Activated naive CD8-positive, alpha-beta T cell treated with anti-CD3 and anti-CD28 coated beads, Interleukin-2, amount 50 U/mL, for 16 hours (primary cell): ENCODE results near the gene INHA.
A peak's percentile ranks its signal among the peaks of the same experiment; 100 is the strongest.

Source experiments
- DNase-seq: peaks from one replicate; pipeline ENCODE4 v3.0.0-alpha.2; 2020; ENCODE audit warnings: low read depth, low spot score

Gene INHA

DNA sequence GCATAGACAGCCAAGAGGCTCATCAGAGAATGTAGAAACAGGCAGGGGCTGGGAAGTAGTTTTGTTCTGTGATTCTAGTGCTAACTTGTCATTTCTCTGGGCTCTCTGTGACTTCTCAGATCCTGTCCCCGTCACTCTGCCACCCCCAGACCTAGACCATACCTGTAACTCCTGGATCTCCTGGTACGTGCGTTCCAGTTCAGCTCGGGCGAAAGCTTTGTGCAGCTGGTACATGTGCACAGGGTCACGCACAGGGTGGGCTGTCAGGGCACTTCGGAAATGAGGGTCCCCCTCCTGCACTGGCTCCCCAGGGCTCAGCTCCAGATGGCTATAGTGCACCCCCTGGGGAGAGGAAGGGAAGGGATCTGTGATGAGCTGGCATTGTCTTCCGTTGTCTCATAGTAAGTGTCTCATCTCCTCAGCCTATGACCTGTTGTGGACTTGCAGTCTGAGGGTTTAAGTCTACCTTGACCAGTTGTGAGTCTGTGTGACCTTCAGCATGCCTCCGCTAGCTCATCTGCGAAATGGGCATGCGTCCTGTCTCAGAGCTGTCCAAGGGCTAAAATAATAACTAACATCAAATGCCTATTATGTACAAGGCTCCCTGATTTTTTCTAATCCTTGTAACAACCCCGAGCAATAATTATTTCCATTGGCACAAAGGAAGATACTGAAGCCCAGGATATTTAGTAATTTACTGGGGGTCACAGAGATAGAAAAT, 31.2 kb upstream of the INHA start:
- no peak for DNase-seq

DNA sequence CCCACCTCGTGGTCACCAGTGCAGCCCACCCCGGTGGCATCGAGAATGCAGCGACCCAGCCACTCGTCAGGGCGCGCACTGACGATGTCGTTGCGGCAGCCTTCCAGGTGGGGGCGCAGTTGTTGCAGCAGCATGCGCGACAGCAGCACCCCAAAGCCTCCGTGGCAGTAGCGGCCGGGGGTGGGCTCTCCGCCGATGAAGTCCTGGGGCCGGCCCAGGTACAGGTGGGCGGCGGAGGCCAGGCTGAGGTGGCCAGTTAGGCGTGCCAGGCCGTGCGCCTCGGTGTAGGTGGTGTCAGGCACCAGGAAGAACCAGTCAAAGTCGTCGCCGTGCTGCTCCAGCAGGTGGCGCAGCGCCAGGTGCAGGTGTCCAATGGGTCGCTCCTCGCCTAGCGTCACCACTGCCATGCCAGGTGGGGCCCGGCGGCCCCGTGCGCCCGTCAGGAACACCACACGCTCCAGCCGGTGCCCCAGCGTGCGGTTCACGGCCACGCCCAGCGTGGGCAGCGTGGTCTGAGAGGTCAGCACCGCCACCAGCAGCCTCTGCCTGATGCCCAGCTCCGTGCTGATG, 30.4 kb upstream of the INHA start:
- peak; percentile 63 for DNase-seq

DNA sequence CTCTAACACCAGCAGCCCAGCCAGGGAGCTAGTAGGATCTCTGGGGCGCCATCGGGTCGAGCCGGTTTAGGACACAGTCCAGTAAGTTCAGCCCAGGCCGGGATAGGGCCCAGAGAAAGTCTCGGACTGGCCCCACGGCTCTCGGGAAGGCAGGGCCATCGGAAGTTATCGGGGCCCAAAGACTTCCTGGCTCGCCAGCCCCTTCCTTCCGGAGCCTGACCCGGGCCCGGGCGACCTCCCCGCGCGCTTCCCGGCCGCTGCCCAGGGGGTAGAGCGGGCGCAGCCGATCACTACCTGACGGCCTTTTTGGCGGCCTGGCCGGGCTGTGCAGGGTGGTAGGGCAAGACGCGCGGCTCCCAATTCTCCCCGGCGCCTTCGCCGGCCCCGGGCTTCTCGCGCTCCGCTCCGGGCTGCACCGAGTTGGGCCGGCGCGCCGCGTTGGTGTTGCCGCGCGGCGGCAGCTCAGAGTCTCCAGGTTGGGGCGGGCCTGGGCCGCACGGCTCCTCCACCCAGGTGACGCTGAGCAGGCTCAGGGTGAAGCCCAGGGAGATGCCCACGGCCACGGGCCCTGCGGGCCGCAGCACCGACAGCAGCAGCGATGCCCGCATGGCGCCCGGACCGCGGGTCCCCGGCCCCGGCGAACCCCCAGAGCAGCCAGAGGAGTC, 29.0 kb upstream of the INHA start:
- DNase-seq: no peak

DNA sequence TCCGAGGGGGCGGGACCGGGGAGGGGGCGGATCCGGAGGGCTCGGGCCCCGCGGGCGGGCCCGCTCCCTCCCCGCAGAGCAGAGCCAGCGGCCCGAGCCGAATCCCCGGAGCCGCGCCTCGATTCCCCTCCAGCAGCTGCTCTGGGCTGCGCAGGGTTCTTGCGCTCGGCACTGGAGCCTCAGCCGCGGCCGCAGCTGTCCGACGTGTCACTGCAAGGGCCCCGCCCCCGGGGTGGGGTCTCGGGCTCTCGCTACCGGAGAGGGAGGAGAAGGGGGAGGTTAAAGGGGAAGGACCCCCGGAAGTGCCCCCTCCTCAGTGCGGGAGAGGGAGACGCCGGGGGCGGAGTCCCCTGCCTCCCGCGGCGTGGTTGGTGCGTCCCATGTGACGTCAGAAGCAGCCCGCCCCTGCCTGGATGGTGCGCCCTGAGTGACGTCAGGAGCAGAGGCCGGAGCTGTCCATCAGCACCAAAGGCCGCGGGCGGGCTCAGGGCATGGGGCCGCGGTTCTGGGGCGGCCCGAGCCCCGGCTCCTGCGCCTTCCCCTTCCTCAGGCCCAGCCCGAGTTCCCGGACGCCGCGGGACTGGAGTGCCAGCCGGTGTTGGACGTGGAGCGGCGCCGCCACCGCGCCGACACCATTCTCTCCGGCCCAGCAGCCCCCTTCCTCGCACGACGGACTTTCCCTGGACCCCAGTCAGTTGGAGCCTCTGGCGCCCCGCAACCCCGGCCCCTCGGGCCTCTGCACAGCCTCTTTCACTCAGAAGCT, 28.3 kb upstream of the INHA start, which contains the start of the genes CHPF and TMEM198:
Gene CHPF (minus strand): TSS at position 214 of the 763 bp plus-strand sequence. CDS start 271 bp downstream, outside the sequence.
Gene TMEM198 (plus strand): TSS at position 433 of the 763 bp plus-strand sequence. CDS start 700 bp downstream, outside the sequence.
- DNase-seq: peak; percentile 88

DNA sequence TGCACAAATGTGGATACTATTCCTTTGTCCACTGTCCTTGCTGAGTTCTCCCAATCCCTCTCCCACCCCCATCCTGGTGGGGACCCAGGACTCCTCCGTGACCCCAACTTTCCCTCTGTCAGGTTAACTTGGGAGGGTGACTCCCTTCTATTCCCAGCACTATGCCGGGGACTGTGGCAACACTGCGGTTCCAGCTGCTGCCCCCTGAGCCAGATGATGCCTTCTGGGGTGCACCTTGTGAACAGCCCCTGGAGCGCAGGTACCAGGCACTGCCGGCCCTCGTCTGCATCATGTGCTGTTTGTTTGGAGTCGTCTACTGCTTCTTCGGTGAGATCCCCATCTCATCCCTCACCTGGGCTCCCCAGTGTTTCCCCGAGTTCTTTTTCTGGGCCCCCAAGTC, 27.5 kb upstream of the INHA start:
- DNase-seq: no peak

DNA sequence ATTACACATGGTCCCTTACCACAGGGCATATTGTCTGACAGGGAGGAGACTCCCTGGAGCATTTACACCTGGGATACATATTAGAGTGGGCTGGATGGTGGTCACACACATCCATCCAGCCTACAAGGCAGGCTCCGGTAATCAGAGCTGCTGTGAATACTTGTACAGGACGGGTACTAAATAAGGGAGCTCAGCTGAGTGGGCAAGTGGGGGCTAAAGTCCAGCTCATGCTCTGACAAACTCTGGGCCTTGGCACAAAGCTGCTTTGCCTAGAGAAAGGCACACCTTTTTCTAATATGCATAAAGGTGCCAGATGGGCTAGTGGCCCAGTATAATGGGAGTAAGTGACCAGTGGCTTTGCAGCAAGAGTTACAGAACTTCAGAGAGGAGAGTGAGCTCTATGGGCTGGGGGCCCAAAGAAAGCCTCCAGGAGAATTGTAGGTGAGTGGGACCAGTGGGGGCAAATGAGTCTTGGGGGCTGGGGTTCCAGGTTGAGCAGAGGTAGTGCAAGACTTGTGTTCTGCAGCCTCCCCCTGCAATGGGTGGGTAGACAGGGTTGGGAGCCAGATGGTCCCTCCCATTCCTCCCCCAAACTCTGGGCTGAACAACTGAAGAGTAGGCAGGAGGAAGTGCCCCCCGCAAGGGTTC, 26.7 kb upstream of the INHA start:
- DNase-seq: no peak

DNA sequence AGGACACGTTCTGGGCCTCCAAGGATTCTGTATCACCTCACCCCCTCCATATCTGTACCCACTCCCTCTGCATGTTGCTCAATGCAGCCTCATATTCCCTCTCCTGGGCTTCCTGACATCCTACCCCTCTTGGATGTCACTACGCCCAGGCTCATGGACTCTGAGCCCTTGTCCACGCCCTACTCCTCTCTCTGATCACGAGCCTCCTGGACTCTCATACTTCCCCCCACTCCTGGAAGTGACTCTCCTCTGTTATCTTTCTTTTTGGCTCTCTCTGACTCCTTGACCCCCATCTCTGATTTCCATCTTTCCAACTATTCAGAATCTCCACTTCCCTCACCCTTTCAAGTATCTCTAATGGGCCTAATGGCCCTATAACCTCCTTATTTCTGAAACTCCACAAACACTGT, 26.2 kb upstream of the INHA start:
- no peak for DNase-seq

DNA sequence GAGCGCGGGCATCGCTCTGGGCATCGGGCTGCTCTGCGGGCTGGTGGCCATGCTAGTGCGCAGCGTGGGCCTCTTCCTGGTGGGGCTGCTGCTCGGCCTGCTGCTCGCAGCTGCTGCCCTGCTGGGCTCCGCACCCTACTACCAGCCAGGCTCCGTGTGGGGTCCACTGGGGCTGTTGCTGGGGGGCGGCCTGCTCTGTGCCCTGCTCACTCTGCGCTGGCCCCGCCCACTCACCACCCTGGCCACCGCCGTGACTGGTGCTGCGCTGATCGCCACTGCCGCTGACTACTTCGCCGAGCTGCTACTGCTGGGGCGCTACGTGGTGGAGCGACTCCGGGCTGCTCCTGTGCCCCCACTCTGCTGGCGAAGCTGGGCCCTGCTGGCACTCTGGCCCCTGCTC, 24.5 kb upstream of the INHA start:
- no peak for DNase-seq

DNA sequence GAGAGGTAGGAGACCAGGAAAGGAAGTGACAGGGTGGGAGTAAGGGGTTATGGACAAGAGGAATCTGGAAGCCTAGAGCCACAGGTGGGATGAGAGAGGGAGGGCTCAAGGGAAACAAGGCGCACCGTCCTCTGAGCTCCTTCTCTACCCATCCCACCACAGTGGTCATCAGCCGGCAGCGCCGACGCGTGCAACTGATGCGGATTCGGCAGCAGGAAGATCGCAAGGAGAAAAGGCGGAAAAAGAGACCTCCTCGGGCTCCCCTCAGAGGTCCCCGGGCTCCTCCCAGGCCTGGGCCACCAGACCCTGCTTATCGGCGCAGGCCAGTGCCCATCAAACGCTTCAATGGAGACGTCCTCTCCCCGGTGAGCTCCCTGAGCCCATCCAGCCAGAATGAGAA, 23.1 kb upstream of the INHA start:
- no peak for DNase-seq

DNA sequence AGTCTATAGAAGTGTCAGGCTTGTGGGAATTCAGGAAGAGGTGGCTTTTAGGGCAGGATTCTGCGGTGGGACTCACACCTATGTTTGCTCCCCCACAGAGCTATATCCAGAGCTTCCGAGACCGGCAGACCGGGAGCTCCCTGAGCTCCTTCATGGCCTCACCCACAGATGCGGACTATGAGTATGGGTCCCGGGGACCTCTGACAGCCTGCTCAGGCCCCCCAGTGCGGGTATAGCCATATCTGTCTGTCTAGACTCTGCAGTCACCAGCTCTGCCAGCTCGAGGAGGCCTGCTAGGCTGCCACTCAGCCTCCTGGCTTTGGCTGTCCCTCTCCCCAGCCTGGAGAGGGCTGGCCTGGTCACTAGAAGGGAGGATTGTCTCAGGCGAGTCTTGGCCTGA, 22.5 kb upstream of the INHA start:
- no peak for DNase-seq

DNA sequence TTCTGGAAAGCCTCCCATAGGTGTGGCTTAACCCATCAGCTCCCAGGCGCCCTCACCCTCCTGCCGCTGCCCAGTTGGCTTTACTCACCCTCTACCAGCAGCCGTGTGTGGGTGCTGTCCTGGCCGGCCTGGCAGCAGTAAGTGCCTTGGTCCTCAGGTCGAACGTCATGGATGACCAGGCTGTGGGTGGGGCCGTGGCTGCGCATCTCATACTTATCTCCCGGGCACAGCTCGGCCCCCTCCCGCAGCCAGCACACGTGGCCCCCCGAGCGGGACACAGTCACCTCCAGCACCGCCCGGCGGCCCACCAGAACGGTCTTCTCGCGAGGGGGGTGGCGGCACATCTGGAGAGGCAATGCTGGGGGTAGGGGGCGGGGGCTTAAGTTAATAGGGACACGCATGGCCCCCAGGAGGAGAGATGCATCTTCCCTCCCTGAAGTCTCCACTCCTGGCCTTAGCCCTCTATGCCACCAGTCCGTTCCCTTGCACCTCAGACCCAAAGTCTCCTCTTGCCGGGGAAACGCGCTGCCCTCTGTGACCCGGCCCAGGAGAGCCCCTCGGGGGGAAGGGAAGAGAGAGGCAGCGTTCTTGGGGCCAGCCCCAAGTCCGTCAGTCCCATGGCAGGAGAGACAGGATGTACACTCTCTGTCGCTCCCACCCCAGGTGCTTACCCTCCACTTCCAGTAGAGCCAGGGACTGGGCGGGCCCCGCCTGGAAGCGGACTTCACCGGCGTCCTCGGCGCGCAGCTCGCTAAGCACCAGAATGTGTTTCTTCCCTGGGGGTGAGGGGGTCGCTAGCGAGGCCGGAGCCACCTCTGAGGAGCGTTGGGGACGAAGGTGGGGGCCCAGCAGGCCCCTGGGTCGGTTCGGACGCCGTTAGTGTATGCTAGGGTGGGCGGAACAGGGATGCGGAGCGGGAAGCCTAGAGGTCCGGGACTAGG, 20.4 kb upstream of the INHA start:
- no peak for DNase-seq

DNA sequence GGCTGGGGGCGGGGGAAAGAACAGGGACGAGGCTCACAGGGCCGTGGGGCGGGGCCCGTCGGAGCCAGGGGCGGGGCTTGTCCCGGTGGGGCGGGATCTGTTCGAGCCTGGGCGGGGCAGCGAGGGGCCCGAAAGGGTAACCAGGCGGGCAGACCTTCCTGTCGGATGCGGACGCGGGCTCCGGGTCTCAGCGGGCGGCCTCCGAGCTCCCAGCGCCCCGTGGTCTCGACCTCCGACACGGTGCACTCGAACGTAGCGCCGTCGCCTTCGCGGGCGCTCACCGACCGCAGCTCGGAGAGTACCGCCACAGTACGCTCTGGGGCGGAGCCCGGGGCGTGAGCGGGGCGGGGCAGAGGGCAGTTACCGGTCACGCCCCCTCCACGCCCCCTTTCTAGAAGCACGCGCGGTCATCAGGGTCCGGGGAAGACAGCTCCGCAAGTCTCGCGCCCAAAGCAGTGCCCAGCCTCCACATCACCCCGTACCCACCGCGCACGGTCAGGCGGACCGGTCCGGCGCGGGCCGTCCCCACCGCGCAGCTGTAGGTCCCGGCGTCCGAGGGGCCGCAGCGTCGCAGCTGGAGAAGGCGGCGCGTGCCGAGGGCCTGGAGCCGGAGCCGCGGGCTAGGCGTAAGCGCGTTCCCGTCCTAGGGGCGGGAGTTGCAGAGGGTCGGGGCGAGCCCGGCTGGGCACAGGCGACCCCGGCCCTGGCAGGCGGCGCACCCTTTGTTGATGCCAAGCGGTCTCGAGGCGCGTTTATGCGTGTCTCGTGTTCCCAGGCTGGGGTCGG, 19.5 kb upstream of the INHA start:
- peak; percentile 51 for DNase-seq

DNA sequence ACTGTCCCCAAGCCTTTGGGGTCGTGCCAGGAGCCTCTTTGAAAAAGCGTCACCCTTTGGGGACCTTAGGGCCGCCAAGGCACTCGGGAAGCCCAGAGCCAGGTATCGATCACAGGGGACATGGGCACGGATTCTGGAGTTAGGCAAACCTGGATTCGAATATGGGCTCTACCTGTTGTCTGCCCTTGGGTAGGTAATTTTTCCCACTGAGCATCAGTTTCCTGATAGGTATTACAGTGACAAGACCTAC, 19.0 kb upstream of the INHA start:
- no peak for DNase-seq

DNA sequence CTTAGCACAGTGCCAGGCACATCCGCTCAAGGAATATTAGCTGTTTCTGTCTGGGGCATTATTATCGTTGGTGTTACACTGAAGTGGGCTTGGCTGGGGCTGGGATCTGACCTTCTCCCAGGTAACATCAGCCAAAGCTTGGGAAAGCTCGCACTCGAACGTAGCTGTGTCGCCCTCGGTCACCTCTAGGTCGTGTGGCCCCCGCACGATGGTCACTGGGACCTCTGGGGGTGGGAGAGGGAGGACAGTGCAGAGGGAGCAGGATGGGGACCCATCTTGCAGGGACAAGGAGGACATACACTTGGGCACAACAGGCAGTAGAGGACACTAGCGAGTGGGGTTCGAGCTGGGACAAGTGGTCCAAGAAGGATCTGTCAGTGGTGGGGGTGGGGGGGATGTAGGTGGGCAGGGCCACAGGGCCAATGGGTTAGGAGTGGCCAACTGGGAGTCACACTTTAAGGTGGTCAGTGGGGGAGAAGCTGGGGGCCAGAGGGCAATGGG, 18.6 kb upstream of the INHA start:
- no peak for DNase-seq

DNA sequence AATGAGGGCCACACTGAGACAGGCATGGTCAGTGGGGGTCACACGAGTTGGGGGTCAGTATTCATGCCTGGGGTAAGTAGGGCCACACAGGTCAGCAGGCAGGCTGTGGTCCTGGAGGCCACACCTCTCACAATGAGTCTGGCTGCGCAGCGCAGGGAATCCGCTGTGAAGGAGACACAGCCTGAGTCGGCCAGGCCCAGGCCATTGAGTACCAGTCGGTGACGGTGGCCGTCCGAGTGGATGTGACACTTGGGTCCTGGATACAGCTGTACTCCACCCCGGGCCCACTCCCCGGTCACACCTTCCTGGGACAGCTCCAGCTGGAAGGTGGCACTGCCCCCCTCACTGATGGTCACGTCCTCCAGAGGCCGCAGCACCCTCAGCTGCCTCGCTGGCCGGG, 17.8 kb upstream of the INHA start:
- DNase-seq: no peak

DNA sequence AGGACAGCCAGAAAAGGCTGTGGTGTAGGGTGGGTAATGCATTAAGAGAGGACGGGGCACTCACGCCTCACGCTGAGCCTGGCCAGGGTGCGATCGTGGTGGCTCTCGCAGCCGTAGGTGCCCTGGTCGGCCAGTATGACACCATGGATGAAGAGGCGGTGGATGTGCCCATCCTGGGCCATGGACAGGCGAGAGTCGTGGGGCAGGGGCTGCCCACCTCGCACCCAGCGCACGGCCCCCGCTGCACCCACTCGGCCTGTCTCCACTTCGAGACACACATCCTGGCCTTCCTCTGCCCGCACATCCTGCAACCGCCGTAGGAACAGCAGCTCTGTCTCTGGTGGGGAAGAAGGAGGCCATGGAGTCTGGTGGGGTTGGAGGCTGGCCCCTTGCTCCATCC, 16.2 kb upstream of the INHA start:
- no peak for DNase-seq

DNA sequence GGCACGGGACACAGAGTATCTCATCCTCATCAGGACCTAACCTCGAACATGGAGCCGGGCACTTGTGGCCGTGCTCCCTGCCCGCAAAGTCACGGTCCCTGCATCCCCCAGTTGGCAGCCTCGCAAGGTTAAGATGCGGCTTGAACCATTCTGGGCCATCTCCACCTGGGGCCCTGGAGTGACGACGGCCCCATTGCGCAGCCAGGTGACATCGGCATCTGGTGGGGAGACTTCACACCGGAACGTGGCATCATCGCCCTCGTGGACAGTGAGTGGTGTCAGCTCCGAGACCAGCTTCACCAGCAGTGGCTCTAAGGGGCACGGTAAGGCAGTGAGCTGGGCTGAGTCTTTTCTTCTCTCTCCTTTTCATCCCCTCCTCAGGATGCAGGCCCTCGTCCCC, 15.7 kb upstream of the INHA start:
- no peak for DNase-seq

DNA sequence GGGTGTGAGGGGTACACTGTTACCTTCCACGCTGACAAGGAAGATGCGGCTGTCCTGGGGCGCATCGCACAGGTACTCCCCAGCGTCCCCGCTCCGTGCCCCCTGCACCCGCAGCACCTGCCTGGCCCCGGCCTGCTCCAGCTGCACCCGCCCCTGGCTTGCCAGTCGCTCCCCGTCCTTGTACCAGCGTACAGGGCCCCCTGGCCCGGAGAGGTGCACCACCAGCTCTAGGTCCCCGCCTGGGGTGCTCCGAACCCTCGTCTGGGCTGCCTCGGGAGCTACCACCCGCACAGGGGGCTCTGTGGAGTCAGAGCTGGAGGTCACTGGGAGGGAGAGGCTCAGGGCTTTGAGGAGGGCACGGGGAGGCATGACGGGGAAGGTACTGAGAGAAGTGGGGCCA, 14.8 kb upstream of the INHA start:
- DNase-seq: no peak

DNA sequence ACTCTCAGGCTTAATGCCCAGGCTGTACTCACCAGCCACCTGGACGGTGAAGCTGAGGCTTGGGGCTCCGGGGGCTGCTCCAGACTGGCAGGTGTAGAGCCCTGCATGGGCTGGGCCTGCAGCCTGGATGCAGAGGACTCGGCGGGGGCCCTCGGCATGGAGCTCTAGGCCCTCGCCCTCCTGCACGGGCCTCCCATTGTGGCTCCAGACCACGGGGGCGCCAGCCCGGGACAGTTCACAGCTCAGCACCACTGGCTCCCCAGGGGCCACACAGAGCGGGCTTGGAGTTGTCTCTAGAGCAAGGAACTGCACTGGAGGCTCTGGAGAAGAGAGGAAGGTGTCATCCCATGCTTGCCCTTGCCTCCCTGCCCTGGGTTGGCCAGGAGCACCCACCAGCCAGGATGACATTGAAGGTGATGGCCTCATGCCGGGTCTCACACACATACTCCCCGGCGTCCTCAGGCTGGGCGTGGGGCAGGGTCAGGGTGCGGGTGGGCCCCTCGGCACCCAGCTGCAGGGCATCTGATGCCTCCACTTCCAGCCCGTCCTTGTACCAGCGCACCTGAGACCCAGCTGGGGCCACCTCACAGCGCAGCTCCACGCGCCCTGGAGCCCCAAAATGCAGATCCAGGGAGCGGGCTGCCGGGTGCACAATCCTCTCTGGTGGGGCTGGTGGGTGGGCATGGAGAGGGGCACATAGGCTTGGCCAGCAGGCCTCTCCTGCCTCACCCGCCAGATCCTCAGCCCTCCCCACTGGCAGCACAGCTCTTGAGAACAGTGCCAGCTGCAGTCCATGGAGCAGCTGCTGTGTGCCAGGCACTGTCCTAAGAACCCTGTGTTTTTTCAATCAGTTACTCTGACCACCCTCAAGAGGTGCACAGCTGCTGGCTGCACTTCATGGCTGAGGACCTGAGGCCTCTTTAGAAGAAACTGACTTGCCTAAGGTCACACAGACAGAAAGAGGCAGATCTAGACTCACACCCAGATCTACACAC, 14.0 kb upstream of the INHA start:
- no peak for DNase-seq
